Lung (tissue), 12 donors: ENCODE measurements around the gene RIPOR2. TPM values are rescaled to one million over a fixed set of nuclear protein-coding genes. Genes with fewer than 3 reads are reported as not detected.

Experiments
- ATAC-seq: fragments of 200-7000 bp; cut with Tn5 transposase; one replicate; pipeline ENCODE4 v1.9.1; 2020; ENCODE audit warnings: moderate number of reproducible peaks; ENCODE audit not compliant: insufficient read depth, low FRiP score
- DNase-seq, 3 donors: peaks; one replicate each; pipeline ENCODE4 v3.0.0-alpha.2; 2013 to 2017
- H3K27ac ChIP-seq, 2 donors: one replicate each; pipeline ENCODE4 v1.5.1; 2013; ENCODE audit warnings: mild to moderate bottlenecking in 2 of 2, moderate library complexity in 2 of 2, control low read depth in 1 of 2, inconsistent platforms in 1 of 2, low read depth in 1 of 2, low read length in 1 of 2
- H3K27me3 ChIP-seq, 3 donors: one replicate each; pipeline ENCODE4 v1.5.1; 2013; ENCODE audit warnings: low read length in 2 of 3; ENCODE audit not compliant: control insufficient read depth in 3 of 3, insufficient read depth in 3 of 3
- H3K36me3 ChIP-seq, 4 donors: one replicate each; pipeline ENCODE4 v1.5.1; 2013; ENCODE audit warnings: low read length in 4 of 4, mild to moderate bottlenecking in 1 of 4, moderate library complexity in 1 of 4; ENCODE audit not compliant: control insufficient read depth in 4 of 4, insufficient read depth in 4 of 4
- H3K4me1 ChIP-seq, 5 donors: one replicate each; pipeline ENCODE4 v1.5.1; 2013; ENCODE audit warnings: low read length in 5 of 5, mild to moderate bottlenecking in 2 of 5, moderate library complexity in 1 of 5; ENCODE audit not compliant: control insufficient read depth in 5 of 5, insufficient read depth in 5 of 5
- H3K4me3 ChIP-seq: one replicate; pipeline ENCODE4 v1.5.1; 2013; ENCODE audit warnings: mild to moderate bottlenecking, control low read depth, moderate library complexity
- H3K9ac ChIP-seq, 2 donors: one replicate each; pipeline ENCODE4 v1.5.1; 2013; ENCODE audit warnings: low read length in 2 of 2, control low read depth in 1 of 2; ENCODE audit not compliant: insufficient read depth in 1 of 2
- H3K9me3 ChIP-seq, 4 donors: one replicate each; pipeline ENCODE4 v1.5.1; 2013; ENCODE audit warnings: low read length in 3 of 4, mild to moderate bottlenecking in 1 of 4, moderate library complexity in 1 of 4; ENCODE audit not compliant: control insufficient read depth in 4 of 4, insufficient read depth in 3 of 4
- CTCF ChIP-seq: IDR thresholded peaks from 2 replicates; pipeline ENCODE4 v1.5.1; 2012; ENCODE audit warnings: mild to moderate bottlenecking; ENCODE audit errors: control extremely low read depth, extremely low read depth
- WGBS, 2 donors: extraction: QIAGEN DNeasy Blood & Tissue Kit; methylation state at CpG; one replicate each; pipeline ENCODE4 v1.1.7; 2013; 5-methylcytosine and 5-hydroxymethylcytosine counted together
- polyA plus RNA-seq, 2 donors: library from polyadenylated mRNA; stranded (reverse); fragments of 200-250 nt; gene quantifications; one replicate each; pipeline ENCODE4 v1.2.1, GENCODE V29; 2013
- total RNA-seq, 2 donors: library from RNA; depleted of rRNA in 1 of 2; stranded (reverse); fragments of >200 nt in 1 of 2; gene quantifications; one replicate each; pipeline ENCODE4 v1.2.1, GENCODE V29; 2014 to 2021
- donor health status: control.
- donor health status: control.
- donor health status: Bipolar disorder and iron deficiency.
- donor health status: healthy.
- donor health status: DM: yes; HTN: yes; CAD: no.

The RIPOR2 gene
- total and polyA plus RNA-seq, 4 donors, result 7.9 to 97.6 (median 42.7) TPM

- H3K4me3 ChIP-seq, result no peak overlapping the region
- peaks cover 0 to 7% (median 0%) of the 10 kb centered on the region in 4 donors for H3K9me3 ChIP-seq
- no peak for TF ChIP-seq CTCF
- DNase-seq, result no peak
- no peak for ATAC-seq
- H3K4me1 ChIP-seq, result peaks cover 0 to 3% (median 0%) of the 10 kb centered on the region in 5 donors
- no peaks in the 10 kb centered on the region for H3K27me3 ChIP-seq
- H3K9ac ChIP-seq, result no peak overlapping the region
- peaks cover 0 to 1% (median 0%) of the 10 kb centered on the region in 4 donors for H3K36me3 ChIP-seq
- H3K27ac ChIP-seq, result no peak overlapping the region
These were observed 9.3 kb upstream of the RIPOR2 start for GRCh38 chr6:24945054-24945453.

- TF ChIP-seq CTCF, result no peak
- Histone ChIP-seq H3K36me3 (peaks cover 0 to 1% (median 0%) of the 10 kb centered on the region in 4 donors), H3K4me3 (no peak overlapping the region), H3K9me3 (peaks cover 0 to 7% (median 0%) of the 10 kb centered on the region in 4 donors), H3K27me3 (no peaks in the 10 kb centered on the region), H3K9ac (no peak overlapping the region), H3K4me1 (no peaks in the 10 kb centered on the region), H3K27ac (no peak overlapping the region)
- 65 to 100% methylated on average over 2 of the region's 2 CpGs for WGBS, 2 donors
- no peak for DNase-seq
- no peak for ATAC-seq
These were observed 8.0 kb upstream of the RIPOR2 start for GRCh38 chr6:24943774-24944173.

GRCh38 chr6:24940311-24940917, 4.7 kb upstream of the RIPOR2 start:
- ATAC-seq (no peak), DNase-seq (no peak)
- WGBS, 2 donors, result 82 to 89% methylated on average over 9 of the region's 9 CpGs

More at GRCh38 chr6:24940311-24940917, 4.7 kb upstream of the RIPOR2 start:
- Histone ChIP-seq H3K4me3 (no peak overlapping the region), H3K27ac (no peak overlapping the region), H3K36me3 (no peaks in the 10 kb centered on the region), H3K9ac (no peak overlapping the region), H3K27me3 (no peaks in the 10 kb centered on the region), H3K9me3 (peaks cover 0 to 7% (median 0%) of the 10 kb centered on the region in 4 donors), H3K4me1 (no peaks in the 10 kb centered on the region)
- no peak for TF ChIP-seq CTCF
